GM19452 (cell line): Measurements from ENCODE around the gene FILIP1L.

Source experiments
- ATAC-seq: cut with Tn5 transposase; IDR thresholded peaks from one replicate; pipeline ENCODE4 v1.9.1; 2021; ENCODE audit not compliant: unreplicated experiment

FILIP1L gene

DNA sequence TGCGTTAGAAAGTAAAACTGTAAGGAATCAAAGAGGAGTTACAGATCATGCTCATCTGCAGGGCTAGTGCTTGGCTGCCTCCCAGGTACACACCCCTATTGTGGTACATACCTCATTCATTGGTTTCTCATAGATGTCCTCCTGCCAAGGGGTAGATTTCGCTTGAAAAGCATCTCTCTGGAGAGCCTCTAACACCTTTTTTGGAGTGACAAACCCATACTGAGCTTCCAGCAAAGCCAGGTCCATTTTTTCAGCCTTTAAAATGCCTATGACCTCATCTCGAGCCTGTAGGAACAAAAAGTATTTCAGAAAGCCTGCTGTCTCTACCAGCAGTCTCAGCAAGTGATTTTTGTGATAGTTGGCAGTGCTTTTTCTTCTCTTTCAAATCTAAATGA lies 184.6 kb downstream of the FILIP1L start:
- no peak for ATAC-seq

DNA sequence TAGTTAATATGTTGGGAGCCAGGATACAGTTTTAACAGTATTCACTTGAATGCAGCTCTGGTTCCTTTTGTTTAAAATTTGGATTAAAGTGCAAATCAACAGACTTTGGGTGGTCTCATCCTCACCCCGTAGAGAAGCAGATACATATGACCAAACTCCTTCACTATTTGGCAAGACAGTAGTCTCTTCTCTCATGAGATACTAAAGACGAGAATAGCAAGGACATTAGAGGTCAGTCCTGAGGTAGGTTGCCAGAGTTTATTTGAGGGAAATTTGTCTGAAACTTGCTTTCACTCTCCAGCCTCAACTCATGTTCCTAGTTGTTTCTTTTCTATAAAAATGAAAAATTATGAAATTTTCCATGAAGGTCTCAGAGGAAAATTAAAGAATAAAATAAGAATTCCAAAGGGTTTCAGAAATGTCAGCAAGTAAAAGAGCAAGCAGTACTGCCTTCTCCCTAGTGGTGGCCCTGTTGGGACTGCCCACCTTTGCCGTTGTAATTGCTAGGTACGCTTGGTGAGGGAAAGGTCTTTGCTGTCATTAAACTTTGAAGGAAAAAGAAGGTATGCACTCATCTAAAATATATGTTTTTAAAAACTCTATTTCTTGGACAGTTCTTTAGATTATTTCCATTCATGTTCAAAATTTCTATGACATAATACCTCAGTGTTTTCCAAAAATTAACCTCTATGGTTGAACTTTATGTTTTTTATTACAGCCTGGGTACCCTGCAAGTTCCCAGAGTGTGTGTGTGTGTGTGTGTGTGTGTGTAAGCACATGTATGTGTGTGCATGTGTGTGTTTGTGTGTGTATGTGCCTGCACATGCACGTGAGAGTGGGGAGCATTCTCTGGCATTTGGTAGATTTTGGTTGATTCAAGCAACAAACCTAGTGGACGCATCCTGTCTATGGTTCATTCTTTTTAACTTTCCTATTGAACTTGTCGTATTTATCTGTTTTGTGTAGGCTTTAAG lies 185.2 kb downstream of the FILIP1L start:
- ATAC-seq = no peak

DNA sequence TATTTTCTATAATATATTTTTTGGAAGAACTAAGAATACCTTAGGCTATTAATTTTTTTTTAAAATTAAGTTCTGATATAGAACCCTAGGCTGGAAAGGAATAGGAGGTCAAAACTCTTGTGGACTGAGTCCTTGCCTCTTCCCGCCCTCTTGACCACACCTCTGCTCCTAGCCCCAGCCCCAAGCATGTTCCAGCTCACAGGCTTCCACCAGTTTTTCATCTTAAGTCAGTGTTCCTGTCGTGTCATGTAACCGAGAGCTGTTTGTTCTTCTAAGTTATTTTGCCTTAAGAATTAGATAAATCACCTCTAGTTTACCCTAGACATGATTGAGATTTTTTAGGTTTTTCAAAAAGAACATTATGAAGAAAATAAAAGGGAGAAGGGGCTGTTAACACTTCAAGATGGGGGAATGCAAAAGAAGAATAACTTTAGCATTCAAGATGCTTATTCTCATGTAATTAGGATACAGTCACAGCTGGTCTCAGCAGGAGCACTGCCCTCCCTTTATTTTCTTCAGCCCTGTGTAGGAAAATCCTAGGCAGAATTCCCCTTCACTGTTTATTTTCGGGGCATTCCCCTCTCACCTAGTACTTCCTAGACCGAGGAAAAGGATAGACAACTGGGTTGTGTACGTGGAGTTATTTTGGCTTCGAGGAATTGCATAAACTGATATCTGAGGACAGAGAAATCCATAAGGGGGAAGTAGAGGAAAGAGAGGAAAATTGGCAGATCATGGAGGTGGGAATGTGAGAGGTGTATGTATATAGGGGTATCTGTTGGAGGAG lies 186.4 kb downstream of the FILIP1L start:
- no peak for ATAC-seq

DNA sequence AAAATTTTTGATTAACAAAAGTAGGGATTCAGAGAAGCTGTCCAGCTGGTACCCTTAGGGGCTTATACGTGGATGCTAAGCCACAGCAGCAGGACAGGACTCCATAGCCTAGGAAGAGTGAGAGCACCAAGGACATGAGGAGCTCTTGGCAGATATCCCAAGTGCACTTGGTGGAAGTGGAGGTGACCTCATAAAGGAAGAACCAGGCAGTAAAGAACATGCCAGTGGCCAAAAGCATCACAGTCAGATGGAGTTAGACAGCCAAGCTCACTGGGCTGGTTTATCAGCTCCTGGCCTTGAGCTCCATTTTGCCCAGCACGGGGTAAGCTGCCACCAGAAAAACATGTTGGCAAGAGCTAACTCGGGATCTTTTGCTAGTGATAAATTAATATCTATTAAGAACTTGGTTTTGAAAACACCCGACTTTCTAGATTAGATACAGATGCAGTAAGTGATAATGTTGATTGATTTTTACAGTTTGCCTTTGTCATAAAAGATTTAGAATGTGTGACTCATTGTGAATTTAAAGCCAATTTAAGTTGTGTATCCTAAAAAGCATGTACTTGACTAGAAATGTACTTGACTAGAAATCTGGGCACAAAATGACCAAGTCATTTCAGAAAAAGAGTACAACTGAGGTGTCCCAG lies 188.6 kb downstream of the FILIP1L start:
- ATAC-seq = no peak

DNA sequence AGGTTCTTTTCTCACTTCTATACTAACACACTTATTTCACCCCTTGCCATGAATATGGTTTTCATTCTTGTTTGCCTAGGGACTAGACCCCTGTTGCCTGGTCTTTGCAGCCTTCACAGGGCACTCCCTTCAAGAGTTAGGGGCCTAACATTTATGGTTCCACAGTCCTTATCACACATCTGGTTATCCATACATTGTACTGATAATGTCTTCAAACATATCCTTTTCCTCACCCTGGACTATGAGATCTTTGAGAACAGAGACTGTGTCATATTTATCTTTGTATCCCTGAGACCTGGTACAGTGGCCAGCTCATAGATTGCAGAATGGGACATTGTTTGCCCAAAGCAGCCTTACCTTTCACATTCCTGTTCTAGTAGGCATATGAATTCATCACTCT lies 190.4 kb downstream of the FILIP1L start:
- ATAC-seq = no peak

DNA sequence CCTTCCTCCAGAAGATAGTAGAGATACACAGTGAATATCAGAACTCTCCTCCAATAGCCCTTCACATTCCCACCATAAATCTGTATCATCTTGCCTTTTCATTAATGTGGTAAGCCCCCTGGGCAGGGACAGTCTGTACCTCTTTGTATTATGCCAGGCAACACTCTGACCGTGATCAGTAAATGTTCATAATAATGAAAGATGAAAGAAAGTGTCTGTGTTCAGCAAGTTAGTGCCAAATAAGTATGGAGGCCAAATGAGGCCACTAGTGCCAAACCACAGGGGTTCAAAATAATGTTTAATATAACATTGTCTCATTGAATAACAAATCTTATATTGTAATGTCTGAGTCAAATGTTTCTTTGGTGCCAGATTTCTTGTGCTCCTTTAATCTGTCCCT lies 192.3 kb downstream of the FILIP1L start:
- no peak for ATAC-seq

DNA sequence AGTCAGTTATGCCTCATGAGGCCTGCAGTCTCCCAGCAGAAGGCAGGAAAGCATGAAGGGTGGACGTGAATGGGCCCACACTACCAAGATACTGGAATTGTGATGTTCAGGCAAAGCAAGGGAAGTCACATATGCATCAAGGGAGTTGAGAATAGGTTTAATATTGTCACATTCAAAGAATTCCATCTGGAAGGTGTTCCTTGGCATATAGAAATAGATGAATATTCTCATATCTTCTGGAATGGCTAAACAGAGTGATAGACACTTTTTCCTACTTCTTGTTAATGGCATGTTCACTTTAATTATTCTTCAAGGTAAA lies 193.0 kb downstream of the FILIP1L start:
- ATAC-seq = no peak

DNA sequence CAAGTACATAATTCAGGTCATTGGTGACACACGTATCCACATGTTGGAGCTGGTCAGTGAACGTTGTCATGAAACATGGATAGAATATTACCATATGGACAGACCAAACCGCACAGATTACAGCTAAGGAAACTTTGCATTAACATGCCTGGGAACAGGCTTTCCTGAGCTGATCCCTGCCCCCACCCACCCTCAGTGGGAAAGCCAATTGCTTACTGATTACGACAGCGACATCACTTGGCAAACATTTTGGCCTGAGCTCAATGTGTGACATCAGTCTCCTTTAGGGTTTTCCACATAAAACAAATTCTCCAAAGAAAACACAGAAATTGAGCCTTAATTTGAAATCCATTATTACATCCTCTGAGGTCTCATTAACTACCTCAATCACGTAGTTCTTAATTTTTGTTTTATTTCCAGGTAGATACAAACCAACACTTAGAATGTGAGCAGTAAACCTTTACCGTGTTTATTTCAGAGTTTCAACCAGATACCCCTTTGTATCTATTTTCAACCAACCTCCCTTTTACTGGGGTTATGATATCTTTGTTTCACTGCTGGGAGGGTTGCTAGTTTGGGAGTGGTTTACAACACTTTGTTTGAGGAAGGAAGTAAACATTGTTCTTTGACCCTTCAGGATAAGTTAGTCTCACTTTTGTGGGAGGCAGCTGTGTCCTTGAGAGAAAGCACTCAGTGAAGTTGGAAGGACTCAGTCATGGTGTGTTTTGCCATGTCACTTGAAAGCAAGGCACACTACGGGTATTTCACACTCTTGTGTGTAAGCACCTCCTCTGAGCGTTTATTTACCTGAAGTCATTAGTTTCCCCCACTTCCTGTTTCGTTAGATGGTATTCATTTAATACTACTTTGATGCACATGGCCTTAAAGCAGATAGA lies 193.6 kb downstream of the FILIP1L start:
- peak; percentile 53 for ATAC-seq

DNA sequence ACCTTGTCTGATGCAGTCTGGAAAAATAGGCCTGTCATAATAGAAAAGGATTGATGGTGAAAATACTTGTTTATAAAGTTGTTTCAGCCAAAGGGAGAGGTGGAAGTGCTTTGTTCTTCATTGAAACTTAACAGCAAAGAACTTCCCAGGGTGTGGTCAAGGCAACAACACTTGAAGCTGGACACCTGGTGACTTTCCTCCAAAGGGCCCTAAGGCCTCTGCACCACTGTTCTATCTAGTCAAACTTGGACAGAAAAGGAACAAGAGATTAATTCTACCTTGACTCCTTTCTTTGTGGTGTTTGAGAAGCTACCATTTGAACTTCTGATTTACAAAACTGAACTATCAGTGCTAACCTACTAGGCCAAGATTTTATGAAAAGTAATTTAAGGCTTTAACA lies 194.6 kb downstream of the FILIP1L start:
- ATAC-seq = no peak

DNA sequence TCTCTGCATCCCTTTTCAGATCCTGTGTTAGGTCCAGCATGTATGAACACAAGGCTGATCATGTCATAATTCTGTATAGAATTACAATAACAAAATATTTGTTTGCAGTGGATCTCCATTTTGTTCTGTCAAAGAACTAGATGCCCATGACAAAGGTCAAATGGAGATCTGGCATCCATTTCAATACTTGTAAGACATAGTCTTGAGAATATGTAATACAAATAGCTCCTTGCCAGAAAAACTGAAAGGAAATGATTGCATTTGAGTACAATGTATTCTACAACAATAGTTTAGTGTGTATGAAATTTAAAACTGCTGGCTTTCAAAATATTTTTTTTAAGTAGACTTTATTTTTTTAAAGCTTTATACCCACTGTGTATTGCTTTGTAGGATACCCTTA lies 195.6 kb downstream of the FILIP1L start:
- ATAC-seq = no peak

DNA sequence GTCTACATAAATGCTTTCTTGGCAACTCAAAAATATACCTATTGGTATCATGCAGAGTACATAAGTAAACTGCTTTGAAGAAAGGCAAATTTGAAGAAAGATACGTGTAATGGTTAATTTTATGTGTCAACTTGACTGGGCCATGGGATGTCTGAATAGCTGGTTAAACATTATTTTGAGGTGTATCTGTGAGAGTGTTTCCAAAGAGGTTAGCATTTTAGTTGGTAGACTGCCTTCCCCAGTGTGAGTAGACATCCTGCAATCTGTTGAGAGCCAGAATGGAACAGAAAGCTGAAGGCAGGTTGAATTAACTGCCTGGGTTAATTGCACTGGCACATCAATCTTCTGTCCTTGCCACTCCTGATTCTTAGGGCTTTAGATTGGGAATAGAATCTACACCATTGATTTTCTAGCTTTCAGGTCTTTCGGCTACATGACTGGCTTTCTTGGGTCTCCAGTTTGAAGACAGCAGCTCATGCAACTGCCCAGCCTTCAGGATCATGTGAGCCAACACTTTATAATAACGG lies 198.3 kb downstream of the FILIP1L start:
- ATAC-seq = no peak

DNA sequence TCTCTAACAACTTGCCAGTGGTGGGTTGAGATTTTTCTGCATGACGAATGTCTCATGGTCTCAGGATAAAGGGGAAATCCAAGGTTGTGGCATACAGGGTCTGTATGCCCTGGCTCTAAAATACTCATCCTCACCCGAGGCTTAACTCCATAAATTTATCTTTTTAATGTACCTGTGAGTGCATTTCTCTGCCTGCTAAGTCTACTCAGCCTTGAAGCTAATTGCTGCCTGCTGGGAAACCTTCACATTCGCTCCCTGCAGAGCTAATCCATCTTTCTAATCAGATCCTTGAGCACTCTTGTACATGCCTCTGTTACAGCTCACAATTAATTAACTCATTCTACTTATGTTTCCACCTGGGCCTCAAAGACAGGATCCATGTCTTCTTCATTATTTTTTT lies 202.9 kb downstream of the FILIP1L start:
- no peak for ATAC-seq

DNA sequence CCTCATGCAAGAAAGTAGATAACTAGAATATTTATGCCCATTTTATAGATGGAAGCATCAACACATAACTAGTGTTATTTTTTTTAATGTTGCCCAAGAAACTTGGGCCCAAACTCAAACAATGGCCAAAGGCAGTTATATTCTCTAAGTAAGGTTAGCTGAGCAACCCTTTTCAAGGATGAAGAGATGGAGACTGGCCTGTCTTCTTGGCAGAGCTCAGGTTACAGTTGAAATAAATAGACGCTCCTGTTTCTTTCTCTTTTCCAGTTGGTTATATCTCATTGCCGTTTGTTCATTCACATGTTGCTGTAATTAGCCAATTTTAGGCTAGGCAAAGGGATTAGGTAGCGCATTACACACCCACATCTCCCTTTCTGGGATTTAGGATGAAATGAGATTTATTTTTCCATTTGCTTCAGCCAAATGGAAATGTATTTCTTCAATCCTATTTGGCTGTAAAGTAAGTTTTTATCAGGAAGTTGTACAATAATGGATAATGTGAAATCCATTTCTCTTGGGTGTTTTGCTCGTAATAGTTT lies 203.5 kb downstream of the FILIP1L start:
- ATAC-seq = no peak

DNA sequence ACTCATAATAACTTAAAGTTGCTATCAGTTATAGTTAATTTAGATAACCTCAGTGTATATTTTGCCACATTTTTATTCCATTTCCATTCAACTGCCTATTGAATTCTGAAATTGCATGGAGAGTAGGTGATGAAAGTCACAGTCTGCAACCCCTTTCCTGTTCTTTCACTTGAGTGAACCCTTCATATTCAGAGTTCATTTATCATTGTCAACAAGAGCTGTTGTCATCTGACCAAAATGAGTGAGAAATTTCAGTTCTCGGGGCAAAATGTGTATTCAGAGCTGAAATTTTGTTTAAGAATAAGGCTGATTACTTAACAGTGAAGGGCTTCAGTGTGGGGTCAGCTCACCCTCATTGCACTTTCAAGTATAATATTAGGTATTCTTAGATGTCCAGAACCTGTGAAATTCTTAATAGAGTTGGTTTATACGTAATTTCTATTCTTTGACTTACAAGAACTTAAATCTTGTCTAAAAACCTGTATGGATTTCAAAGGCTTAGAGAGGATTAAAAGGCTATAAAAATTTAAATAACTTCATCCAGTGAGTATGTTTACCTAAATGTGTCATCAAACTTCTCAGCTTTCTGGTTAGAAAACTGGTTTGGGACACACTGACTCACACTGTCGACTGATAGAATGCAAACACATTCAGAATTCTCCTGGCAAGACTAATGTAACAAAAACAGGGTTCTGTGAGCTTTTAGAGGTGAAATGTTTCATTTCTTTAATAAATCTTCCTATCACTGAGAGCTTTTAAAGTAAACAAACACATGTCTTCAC lies 204.4 kb downstream of the FILIP1L start:
- no peak for ATAC-seq

DNA sequence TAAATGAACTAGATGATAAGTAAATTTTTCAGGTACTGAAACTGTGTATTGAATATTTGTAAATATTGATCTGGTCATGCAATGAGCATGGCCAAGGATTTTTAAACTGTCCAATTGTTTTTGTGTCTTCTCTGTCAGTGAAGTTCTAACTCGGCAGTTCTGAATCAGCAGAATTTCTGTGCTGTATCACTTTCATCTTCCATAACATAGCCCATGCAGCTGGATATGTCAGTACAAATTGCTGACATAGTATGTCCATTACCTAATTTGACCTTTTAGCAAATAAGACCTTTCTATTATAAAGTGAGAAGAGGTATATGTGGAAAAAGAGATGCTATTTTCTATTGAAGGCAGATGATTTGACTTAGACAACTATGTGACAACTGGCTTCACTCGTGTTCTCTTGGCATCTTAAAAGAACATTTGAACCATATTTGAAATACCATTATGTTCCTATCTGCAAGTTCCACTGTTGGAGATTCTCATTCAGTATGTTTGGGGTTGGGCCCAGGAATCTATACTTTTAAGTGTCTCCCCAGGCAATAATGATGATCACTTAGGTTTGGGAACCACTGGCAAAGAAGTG lies 206.2 kb downstream of the FILIP1L start:
- no peak for ATAC-seq

DNA sequence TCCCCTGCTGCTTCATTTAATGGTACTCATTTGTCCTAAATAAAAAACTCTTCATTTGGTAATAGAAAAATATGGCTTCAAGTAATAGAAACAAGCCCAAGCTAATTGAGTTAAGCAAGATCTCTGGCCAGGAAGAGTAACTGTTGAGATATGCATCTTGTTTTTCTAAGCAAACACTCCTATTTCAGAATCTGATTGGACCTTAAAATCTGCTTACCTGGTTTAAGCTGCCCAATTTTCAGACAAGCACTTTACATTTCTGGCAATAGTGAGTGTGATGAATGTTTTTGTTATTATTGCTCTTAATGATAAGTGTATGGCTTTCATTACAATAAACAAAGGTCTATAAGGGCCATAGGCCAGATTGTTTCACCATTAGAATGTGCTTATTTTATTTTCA lies 210.4 kb downstream of the FILIP1L start:
- no peak for ATAC-seq

DNA sequence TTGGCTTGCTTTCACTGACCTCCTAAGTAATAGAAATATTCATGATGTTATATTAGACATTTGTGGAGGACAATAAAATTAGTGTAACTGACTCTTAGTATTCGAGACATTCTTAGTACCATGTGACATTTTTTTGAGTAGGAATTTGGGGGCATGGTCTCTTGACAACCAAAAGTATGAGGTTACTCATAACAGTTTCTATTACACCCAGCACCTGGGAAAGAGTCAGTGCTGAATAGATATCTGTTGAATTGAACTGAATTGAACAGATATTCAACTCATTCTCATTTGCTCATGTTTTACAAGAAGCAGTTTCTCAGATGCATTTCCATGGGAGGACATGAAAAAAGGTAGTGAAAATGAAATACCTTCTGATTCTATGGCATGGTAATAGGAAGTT lies 212.2 kb downstream of the FILIP1L start:
- ATAC-seq = no peak

DNA sequence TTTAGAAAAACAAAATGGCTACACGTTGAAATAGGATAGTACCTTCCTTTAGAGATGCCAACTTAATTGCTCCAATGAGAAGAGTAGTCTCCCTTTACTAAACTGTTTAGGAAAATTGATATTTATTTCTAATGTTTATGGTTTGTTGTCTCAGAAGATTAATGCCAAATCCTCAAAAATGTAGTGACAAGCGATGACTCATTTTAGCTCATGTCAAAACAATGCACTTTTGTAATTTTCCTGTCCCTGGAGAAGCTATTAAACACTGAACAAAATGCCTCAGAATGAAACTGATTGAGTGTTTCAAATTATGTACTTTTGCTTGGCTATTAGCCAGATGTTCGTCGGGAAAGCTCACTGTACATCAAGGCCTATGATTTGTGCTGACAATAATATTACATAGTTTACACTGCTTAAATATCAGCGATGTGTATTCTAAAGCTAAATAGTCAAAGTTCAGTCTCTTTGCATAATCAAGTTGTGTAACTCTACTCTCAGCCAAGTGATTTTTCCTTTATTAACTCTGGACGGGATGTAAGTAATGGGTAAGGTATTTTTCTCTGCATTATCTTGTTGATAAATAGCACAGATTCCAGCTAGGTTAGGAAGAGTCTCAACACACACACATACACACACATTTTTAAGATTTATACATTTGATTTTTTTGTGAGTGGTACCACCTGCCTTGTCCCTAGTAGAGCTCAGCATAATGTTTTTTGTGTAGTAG lies 212.9 kb downstream of the FILIP1L start:
- ATAC-seq = no peak
